ENCODE measurements around the gene STRN3.
"Not testable (repeated sequence)": the region's sequence is repeated elsewhere in the genome, so short reads cannot be mapped to it uniquely, and the experiment has no call there.

STRN3 gene

DNA sequence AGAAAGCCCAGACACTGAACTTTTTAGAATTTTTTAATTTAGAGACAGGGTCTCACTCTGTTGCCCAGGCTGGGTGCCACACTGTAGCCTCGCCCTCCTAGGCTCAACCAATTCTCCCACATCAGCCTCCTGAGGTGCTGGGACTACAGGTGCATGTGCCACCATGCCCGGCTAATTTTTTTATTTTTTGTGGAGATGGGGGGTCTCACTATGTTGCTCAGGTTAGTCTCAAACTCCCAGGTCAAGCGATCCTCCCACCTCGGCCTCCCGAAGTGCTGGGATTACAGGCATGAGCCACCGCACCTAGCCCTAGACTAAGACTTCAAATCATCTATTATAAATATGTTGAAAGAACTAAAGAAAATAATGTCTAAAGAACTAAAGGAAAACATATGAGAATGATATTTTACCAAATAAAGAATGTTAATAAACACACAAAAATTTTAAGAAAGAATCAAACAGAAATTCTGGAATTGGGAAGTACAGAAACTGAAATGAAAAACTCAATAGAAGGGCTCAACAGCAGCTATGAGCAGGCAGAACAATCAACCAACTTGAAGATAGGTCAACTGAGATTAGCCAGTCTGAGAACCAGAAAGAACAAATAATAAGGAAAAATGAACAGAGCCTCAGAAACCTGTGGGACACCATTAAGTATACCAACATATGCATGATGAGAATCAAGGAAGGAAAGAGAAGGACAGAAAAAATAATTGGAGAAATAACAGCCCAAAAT lies 27.0 kb downstream of the STRN3 start:
- DNase-seq, result no peak

DNA sequence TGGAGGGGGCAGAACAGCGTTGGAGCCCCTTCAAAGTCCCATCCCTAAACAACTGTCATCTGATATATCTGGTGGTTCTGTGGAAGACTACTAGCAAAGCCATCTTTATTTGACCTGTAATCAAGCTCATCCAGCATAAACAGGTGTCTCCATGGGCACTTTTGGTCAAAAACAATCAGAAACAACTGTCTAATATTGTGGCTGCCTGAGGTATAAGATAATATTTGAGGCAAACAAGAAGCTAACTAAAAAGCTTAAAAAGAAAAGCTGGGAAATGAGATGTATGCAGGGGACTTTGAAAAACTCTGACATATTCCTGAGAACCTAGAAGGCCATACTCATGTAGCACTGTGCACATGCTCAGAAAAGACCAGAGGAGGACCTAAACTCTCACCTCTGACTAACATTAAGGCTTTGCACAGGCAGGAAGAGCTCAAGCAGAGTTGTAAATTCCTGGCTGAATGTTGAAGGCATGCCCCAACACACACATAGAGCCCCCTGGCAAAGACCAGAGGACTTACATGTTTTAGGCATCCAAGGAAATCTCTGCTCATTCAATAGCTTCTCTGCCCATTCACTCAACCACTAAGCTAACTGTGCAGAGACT lies 28.0 kb downstream of the STRN3 start:
- DNase-seq, result no peak

DNA sequence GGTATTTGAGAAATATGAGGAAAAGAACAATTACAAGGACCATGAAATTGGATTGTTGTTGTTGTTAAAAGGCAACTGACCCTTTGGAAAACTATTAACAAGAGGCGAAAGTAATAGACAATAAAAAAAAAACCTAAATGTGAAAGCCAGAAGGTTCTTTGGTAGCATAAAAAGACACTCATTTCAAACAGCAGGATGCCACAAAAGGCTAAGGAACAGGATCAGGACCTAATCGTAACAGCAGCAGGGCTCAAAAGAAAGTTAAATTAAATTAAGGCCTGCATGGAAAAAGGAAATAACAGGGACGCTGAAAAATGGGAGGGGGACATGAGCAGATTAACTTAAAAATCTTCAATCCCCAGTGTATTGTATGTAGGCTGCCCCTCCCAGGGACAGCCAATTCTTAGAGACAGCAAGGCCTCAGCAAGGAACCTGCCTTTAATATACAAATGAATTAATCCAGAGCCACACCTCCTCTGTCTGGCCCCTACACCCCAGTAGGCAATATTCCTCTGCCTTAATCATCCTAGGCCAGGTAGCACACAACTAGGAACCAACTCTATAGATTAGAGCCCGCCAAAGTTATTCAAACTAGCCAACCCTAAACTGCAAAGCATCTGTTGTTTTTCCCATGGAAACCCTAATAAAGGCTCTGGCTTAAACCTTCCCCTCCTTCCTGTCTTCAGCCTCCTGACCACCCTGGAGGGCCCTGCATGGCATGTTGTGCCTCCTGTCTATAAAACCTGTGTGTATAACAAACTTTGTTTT lies 29.1 kb downstream of the STRN3 start:
- no peak for DNase-seq

DNA sequence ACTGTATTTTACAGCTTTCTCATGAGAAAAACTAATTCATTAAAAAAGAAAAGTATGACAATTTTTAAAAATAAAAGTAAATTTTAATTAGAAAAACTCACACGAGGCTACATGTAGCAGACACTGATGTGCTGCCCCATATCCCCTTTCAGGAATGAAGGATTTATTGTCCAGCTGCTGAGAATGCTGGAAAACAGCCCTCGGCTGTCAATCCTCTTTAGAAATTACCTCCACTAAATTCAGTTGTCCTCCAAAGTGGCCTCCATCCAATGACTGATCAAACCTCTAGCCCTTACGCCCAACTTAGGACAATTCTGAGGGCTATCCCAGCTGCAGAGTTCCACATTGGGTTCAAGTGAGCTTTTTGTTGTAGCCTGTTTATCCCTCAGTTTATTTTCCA lies 30.5 kb downstream of the STRN3 start:
- DNase-seq, result no peak

DNA sequence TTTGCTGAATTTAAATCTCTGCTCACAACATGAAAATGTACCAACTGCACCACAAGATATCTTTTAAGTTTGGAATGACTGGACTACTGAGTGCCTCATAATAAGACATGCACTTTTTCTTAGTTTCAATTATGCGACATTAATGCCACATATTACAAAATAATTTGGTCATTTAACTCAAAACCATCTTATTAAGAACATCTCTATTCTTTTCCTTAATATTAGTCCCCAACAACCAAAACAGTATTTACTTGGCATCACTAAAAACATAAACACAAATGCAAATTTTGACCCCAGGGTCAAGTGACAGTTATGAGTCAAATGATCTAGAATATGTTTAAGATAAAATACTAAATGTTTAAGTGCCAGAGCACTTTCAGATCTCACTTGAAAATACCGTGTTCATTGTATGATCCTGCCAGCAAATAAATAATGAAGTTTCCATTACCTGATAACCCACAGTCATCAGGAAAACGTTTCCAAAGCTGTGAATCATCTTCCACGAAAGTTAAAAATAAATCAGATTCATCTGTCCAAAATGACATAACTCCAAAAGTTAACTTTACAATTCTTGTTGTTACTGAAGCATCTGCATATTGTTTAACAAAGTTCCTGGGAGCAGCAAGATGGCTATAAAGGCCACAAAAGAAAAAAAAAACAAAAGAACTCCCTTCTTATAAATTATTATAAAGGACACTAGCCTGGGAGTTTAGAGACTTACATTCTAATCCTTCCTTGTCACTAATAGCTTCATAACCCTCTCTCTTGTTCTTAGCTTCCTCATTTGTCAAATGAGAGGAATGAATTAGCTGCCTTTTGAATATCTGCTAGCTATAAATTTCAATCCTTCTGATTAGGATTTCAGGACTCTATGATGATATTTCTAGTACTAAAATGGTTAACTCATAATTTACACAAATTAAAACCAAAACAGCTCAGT lies 31.2 kb downstream of the STRN3 start:
- DNase-seq, result peak in 2 of 4 experiments; percentile 18 to 30

DNA sequence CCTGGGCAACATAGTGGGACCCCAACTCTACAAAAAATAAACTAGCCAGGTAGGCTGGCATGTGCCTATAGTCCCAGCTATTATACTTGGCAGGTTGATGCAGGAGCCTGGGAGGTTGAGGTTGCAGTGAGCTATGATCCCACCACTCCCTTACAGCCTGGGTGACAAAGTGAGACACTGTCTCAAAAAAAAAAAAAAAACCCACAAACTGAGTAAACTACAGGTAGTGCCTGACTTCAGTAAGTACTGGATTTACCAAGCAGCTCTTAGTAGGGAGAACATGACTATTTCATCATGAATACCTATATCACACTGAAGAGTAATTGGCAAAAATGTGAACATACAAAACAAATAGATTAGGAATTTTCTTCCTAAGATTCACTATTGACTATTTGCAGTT lies 33.1 kb downstream of the STRN3 start:
- DNase-seq, result no peak

DNA sequence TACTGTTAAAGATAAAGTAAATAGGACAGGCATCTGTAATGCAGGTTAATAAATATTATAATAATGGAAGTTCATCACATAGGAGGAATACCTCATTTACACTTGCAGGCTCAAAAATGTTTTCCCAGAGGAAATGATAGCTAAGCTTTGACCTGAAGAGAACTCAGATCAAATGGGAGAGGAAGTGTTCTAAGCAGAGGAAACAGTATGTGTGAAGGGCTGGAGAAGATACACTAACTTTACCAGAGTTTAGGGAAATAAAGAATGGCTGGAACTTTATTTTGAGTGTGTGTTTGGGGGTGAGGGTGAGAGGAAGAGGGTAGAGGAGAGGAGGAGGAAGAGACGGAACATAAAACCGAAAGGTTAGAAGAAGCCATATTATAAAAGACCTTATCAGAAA lies 34.8 kb downstream of the STRN3 start:
- peak in 3 of 4 experiments; percentile 17 to 50 (median 44) for DNase-seq

DNA sequence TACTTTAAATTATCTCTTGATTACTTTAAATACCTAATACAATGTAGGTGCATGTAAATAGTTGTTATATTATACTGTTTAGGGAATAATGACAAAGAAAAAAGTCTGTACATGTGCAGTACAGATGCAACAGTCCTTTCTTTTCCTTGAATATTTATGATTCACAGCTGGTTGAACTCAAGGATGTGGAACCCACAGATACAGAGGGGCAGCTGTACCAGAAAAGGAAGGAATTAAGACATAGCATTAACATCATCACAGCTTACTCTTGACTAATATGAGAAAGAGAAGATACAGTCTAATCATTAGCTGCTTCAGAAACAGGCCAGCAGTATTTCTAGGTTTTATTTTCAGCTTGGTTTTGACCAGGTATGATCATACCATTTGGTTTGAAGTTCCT lies 35.4 kb downstream of the STRN3 start:
- DNase-seq, result peak in 3 of 4 experiments; percentile 6 to 53 (median 37)

DNA sequence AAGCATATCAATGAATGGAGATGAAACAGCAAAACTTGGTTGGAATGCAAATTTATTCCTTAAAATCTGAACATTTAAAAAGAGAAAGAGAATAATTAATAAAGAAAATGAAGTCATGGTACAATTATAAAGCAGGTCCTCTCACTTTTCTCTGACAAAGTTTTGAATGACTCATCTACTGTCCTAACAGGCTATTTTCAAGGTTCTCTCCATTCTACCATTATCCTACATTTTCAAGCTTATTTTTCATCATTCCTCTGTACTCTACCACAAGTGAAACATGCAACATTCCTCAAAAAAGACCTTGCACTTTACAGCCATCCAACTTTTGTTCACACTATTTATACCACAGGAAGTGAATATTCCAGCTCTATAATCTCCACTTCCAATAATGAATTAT lies 37.7 kb downstream of the STRN3 start:
- no peak for DNase-seq

DNA sequence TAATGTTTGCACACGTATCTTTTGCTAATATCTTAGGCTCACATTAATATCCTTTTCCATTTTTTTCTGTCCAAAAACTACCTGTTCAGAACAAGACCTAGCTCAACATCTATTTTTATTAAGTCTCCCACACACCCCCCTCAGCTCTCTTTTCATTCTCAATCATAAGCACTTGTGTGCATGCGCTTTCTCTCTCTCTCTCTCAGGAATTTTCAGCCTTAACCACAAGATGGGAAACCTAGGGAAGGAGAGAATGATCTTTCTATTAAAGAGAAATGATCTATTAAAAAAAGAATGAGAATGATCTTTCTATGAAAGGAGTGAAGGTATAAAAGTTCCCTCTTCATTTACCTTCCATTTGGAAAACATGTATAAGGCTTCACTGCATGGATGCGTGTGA lies 40.4 kb downstream of the STRN3 start:
- no peak for DNase-seq

DNA sequence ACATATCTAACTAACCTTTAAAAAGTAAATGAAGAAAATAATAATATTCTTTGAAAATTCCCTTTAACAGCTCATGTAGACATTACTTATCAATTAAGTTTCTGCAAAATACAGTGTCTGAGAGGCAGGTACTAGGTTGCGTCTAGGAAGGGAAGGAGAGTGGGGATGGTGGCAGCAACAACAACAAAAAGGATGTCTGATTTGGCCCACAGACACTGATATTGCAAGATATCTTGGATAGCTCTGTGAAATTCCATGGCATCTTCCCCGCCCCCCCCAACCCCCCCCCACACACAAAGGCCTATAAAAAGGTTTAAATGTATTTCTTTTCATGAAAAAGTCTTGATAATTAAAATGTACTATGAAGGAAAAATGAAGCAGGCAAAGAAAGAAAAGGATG lies 42.3 kb downstream of the STRN3 start:
- DNase-seq, result no peak

DNA sequence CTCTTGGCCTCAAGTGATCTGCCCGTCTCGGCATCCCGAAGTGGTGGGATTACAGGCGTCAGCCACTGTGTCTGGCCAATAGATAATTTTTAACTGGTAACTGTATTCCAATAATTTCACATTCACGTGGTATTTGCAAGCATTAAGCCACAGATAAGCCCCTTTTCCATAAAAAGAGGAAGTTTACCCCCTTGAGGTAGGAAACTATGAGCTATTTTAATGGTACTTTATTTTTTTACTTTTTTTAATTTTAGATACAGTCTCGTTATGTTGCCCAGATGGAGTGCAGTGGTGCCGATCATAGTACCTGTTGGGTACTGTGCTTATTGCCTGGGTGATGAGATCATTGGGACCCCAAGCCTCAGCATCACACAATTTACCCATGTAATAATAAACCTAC lies 43.6 kb downstream of the STRN3 start:
- DNase-seq, result no peak

DNA sequence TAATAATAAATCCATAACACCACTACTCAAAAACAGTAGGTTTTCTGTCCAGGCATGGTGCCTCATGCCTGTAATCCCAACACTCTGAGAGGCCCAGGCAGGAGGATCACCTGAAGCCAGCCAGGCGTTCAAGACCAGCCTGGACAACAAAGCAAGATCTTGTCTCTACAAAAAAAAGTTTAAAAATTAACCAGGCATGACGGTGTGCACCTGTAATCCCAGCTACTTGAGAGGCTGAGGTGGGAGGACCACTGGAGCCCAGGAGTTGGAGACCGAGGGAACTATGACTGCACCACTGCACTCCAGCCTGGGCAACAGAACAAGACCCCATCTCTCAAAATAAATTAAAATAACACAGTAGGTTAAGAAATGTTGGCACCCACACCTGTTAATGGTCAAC lies 45.2 kb downstream of the STRN3 start:
- DNase-seq, result no peak

DNA sequence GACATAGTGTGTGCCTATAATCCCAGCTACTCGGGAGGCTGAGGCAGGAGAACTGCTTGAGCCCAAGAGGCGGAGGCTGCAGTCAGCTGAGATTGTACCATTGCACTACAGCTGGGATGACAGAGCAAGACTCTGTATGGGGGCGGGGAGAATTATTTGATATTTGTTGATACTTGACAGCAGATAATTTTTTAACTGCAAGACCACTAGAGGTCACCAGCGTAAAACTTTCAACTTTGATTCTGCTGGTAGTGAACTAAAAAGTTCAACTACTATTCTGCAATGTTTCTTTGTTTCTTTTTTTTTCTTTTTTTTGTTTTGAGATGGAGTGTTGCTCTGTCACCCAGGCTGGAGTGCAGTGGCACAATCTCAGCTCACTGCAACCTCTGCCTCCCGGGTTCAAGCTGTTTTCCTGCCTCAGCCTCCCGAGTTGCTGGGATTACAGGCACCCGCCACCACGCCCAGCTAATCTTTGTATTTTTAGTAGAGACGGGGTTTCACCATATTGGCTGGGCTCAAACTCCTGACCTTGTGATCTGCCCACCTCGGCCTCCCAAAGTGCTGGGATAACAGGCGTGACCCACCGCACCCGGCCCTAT lies 46.0 kb downstream of the STRN3 start:
- peak; percentile 69 to 85 (median 78) for DNase-seq

DNA sequence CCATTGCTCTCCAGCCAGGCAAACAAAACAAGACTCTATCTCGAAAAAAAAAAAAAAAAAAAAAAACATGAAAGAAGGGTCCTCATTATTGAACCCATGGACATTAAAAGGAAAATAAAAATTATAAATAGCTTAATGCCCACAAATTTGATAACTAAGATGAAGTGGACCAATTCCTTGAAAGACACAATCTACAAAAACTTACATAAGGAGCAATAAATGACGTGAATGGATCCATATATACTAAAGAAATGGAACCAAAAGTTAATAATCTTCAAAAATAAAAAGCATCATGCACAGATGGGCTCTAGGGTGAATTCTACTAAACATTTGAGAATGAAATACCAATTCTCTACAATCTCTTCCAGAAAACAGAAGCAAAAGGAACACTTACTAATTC lies 48.4 kb downstream of the STRN3 start:
- DNase-seq, result no peak

DNA sequence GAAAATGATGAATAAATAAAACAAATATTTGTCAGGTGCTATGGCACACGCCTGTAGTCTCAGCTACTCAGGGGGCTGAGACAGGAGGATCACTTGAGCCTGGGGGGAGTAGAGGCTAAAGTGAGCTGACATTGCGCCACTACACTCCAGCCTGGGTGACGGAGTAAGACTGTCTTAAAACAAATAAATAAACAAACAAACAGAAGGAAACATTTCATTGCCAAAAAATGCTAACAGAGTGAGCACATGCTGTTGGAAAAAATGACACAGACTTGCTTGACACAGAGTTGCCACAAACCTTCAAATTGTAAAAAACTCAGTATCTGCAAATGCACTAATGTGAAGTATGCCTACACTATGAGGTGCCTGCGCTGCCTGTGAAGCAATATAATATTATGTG lies 51.6 kb downstream of the STRN3 start:
- peak in 1 of 4 experiments; percentile 7 for DNase-seq

DNA sequence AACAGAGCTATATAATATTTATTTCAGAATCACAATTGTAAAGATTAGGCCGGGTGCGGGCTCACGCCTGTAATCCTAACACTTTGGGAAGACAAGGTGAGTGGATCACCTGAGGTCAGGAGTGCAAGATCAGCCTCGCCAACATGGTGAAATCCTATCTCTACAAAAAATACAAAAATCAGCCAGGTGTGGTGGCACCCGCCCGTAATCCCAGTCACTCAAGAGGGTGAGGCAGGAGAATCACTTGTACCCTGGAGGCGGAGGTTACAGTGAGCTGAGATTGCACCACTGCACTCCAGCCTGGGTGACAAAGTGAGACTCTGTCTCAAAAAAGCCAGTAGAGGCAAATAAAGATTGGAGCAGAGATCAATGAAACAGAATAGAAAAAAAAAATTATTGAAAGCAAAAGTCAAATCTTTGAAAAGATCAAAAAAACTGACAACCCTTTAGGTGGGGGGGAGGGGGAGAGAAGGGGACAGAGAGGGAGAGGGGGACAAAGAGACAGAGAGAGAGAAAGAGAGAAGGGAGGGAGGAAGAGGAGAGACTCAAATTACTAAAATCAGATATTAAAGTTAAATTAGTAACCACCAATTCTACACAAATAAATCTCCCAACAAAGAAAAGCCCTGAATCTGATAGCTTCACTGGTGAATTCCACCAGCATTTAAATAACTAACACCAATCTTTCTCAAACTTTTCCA lies 53.1 kb downstream of the STRN3 start:
- DNase-seq, result no peak

DNA sequence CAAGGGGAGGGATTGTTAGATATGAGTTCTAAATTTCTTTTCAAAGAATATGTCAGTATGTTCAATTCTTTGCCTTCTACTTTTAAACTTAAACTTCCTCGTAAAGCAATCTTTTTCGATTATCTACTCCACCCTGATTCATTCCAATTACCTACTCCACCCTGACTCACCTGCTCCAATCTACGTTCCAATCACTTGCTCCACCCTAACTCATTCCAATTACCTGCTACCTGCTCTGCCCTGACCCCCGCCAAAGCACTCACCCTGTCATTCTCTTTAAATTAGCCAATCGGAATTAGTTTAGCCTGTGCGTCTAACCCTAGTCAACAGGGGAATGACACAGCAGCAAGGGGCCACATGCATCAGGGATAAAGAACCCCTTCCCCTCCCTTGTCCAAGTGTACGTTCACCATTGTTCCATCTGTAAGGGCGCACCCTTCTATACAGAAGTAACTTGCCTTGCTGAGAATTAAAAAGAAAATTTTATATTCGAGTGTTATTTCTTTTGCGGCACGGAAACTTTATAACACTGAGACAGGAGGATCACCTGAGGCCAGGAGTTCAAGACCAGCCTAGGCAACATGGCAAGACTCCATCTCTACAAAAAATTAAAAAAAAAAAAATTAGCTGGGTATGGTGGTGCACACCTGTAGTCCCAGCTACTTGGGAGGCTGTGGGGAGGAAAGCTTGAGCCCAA lies 54.0 kb downstream of the STRN3 start:
- not testable (repeated sequence) for DNase-seq

DNA sequence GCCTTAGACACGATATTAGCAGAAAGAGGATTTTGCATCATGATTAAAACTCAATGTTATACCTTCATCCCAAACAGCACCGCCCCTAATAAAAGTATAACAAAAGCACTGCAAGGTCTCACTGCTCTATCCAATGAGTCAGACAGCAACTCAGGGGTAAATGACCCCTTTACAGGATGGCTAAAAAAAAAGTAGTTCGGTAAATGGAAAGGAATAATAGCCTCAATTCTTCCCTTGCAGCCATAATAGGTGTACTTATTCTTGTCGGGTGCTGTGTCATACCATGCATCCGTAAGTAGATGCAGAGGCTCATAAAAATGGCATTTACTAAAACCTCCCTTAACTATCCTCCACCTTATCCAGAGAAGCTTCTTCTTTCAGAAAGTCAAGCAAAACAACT lies 54.6 kb downstream of the STRN3 start:
- DNase-seq, result no peak

DNA sequence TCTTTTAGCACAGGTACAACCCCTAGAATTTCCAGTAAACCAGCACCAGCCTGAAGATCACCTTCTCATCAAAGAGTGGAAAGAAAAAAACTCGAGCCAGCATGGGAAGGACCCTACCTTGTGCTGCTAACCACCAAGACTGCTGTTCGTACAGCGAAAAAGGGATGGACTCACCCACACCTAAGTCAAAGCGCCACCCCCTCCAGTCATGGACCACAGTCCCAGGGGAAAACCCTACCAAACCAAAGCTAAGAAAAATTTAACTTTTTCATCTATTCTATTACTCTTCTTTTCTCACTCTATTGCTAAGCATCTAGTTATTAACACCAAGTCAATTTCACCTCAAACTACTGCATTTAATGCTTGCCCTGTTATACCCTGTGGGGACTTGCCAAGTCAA lies 56.4 kb downstream of the STRN3 start:
- not testable (repeated sequence) for DNase-seq
